ENCODE results near the gene ADAM12. TPM values are rescaled to one million over a fixed set of nuclear protein-coding genes. Genes with fewer than 3 reads are reported as not detected.

Gene ADAM12
- total RNA-seq, 4 donors from 2014 or later, result under 0.01 to 60.8 (median 0.64) TPM; not detected in 1

DNA sequence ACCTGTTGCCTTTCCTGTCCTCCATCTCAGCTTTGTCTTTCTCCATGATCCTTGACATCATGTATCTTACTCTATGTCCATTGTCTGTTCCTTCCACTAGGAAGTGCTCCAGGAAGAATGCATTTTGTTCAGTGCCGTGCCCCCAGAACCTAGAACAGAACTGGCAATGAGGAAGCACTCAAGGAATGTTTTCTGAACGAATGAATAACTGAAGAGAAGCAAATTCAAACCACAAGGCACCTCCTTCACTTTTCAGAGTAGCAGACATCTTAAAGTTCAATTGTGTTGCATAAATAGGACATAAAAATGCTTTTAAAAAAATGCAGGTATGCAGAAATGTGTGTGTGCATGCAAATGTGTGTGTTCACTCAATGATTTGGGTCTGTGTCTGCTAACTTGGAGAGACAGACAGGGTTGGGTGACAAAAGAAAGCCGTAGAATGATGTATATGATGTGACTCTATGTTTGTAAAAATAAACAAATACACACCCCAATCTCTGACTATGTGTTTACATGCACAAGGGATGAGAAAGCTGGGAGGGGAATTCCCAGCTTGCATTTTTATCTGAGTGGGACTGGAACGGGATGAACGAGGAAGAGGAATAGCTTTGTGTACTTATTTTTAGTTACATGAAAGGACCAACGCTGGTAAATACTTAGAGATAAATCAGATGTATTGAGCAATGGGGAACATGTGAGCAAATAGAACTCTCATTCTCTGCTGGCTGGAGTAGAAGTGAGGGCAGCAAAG lies 254.2 kb downstream of the ADAM12 start:
- Histone ChIP-seq H3K9me3 (no peaks in the 10 kb centered on the region), H3K36me3 (no peaks in the 10 kb centered on the region), H3K27ac (no peak overlapping the region), H3K4me1 (no peaks in the 10 kb centered on the region), H3K27me3 (no peaks in the 10 kb centered on the region), H3K4me3 (no peak overlapping the region)
- no peak for DNase-seq
- intact Hi-C loops (cut with DNase I; ENCODE audit: low total_unique reads), result no loop called here
- TF ChIP-seq POLR2A (IDR thresholded peaks at IDR 0.05), result no peak
- TF ChIP-seq, protein P1, sequence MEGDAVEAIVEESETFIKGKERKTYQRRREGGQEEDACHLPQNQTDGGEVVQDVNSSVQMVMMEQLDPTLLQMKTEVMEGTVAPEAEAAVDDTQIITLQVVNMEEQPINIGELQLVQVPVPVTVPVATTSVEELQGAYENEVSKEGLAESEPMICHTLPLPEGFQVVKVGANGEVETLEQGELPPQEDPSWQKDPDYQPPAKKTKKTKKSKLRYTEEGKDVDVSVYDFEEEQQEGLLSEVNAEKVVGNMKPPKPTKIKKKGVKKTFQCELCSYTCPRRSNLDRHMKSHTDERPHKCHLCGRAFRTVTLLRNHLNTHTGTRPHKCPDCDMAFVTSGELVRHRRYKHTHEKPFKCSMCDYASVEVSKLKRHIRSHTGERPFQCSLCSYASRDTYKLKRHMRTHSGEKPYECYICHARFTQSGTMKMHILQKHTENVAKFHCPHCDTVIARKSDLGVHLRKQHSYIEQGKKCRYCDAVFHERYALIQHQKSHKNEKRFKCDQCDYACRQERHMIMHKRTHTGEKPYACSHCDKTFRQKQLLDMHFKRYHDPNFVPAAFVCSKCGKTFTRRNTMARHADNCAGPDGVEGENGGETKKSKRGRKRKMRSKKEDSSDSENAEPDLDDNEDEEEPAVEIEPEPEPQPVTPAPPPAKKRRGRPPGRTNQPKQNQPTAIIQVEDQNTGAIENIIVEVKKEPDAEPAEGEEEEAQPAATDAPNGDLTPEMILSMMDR (IDR thresholded peaks at IDR 0.05), result no peak

DNA sequence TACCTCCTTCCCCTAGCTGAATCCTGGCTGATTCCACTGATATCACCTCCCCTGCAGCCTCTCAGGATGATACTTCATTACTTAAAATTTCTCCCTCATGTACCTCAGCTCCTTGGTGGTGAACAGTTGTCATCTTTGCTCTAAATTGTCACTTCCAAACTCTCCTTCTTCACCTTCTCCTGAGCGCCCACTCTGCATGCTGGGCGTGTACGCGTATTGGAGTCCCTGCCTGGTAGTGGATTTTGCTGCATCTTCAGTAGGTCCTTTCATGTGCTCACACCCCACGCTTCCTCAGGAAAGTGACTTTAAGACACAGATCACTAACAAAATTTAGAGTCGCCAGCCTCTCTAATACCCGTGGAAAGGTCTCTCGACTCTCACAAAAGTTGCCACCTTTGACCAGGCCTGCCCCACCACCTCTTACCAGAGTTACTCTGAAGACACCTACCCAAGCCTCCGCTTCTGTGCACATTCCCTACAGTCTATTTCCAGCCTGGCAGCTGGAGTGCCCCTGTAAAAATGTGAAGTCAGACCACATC lies 255.1 kb downstream of the ADAM12 start:
- no peaks in the 10 kb centered on the region for H3K27me3 ChIP-seq
- no peak for DNase-seq
- no peak overlapping the region for H3K4me3 ChIP-seq
- no peak overlapping the region for H3K27ac ChIP-seq
- no peaks in the 10 kb centered on the region for H3K4me1 ChIP-seq
- H3K9me3 ChIP-seq, result no peaks in the 10 kb centered on the region
- TF ChIP-seq POLR2A (IDR thresholded peaks at IDR 0.05), result no peak
- TF ChIP-seq, protein P1 (IDR thresholded peaks at IDR 0.05), result no peak
- H3K36me3 ChIP-seq, result no peaks in the 10 kb centered on the region
- intact Hi-C loops (cut with DNase I; ENCODE audit: low total_unique reads), result no loop called here

DNA sequence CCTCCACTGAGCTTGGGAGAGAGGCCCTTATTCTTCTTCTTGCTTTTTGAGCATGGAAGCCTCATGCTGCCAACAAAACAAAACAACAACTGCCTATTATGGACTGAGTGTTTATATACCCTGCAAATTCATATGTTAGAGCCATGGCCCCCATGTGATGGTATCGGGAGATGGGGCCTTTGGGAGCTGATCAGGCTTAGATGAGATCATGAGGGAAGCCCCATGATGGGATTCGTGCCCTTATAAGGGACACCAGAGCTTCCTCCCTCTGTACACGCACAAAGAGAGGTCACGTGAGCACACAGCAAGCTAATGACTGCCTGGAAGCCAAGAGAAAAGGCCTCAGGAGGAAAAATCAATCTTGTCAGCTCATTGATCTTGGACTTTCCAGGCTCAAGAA lies 256.9 kb downstream of the ADAM12 start:
- H3K27me3 ChIP-seq, result no peaks in the 10 kb centered on the region
- no peaks in the 10 kb centered on the region for H3K9me3 ChIP-seq
- intact Hi-C loops (cut with DNase I; ENCODE audit: low total_unique reads), result no loop called here
- no peak overlapping the region for H3K4me3 ChIP-seq
- TF ChIP-seq, protein P1 (IDR thresholded peaks at IDR 0.05), result no peak
- no peak for DNase-seq
- no peaks in the 10 kb centered on the region for H3K36me3 ChIP-seq
- no peaks in the 10 kb centered on the region for H3K4me1 ChIP-seq
- H3K27ac ChIP-seq, result no peak overlapping the region

DNA sequence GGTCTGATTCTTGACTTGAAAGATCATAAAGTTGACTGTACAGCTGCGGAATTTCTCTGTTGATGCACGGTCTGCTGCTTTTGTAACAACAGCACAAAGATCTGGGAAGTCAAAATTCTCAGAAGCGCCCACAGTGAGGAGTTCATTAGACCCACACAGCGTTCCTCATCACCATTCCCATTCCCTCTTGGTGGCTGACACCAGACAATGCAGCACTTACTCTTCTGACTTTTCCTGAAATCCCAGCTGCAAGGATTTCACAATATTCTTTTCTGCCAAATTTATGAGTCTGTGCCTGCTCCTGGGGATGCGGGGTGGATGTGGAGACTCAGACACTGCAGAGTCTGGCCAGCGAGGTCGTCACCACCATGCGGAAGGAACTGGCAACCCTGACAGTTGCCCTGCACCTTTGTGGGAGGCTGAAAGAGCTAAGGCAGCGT lies 258.0 kb downstream of the ADAM12 start:
- no peaks in the 10 kb centered on the region for H3K36me3 ChIP-seq
- no peaks in the 10 kb centered on the region for H3K27me3 ChIP-seq
- peak in 1 of 2 donors; percentile 39 for DNase-seq
- no peak overlapping the region for H3K27ac ChIP-seq
- no peak overlapping the region for H3K4me3 ChIP-seq
- no peaks in the 10 kb centered on the region for H3K9me3 ChIP-seq
- no peak for TF ChIP-seq POLR2A (IDR thresholded peaks at IDR 0.05)
- TF ChIP-seq, protein P1 (IDR thresholded peaks at IDR 0.05), result no peak
- no peaks in the 10 kb centered on the region for H3K4me1 ChIP-seq
- intact Hi-C loops (cut with DNase I; ENCODE audit: low total_unique reads), result no loop called here

DNA sequence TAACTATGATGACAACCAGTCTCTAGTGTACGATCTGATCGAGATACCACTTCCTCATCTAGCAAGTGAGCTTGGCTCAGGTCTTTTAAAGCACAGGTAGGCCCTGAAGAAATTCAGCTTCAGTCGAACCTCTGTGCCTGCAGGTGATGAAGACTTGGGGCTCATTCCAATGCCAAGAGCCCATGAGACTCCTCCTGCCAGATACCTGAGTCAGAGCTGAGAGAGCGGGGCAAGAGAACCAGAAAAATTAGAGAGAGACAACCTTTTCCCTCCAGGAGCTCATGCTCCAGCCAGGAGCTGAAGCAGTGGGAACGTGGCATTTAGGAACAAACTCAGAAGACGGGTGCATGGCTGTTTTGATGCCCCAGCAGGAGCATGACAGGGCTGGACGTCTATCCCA lies 259.3 kb downstream of the ADAM12 start:
- H3K27me3 ChIP-seq, result no peaks in the 10 kb centered on the region
- no peak for DNase-seq
- TF ChIP-seq, protein P1 (IDR thresholded peaks at IDR 0.05), result no peak
- no peak for TF ChIP-seq POLR2A (IDR thresholded peaks at IDR 0.05)
- intact Hi-C loops (cut with DNase I; ENCODE audit: low total_unique reads), result no loop called here
- no peaks in the 10 kb centered on the region for H3K9me3 ChIP-seq
- no peak overlapping the region for H3K27ac ChIP-seq
- H3K4me3 ChIP-seq, result no peak overlapping the region
- no peaks in the 10 kb centered on the region for H3K4me1 ChIP-seq
- H3K36me3 ChIP-seq, result no peaks in the 10 kb centered on the region

Measured in uterus (tissue), 4 donors.